ENCODE measurements around the gene MTUS2.

- no peak for TF ChIP-seq EZH2 (IDR thresholded peaks at IDR 0.05; ENCODE audit: borderline replicate concordance, low read depth, low read length, severe bottlenecking)
- TF ChIP-seq CTCF (IDR thresholded peaks at IDR 0.05; ENCODE audit: borderline replicate concordance, extremely low read depth, low read length, poor library complexity, severe bottlenecking) = no peak
Measured at GRCh38 chr13:29523199-29523961, 703.2 kb downstream of the MTUS2 start.

All from DND-41 (cell line).